Immature natural killer cell (primary cell): Measurements from ENCODE around the gene NETO2. TPM values are rescaled to one million over a fixed set of nuclear protein-coding genes. Genes with fewer than 3 reads are reported as not detected.
"Not testable (repeated sequence)": the region's sequence is repeated elsewhere in the genome, so short reads cannot be mapped to it uniquely, and the experiment has no call there.

Source experiments
- DNase-seq, 3 donors: peaks; one replicate each; pipeline ENCODE4 v3.0.0; 2022; ENCODE audit warnings: mixed read lengths in 1 of 3
- H3K27ac Mint-ChIP-seq, 6 donors: one replicate each; pipeline ENCODE4 v1.8.0; 2020; ENCODE audit warnings: mixed read lengths in 6 of 6, mild to moderate bottlenecking in 5 of 6, inconsistent platforms in 4 of 6, moderate library complexity in 3 of 6
- H3K27me3 Mint-ChIP-seq, 3 donors: one replicate each; pipeline ENCODE4 v1.8.0; 2020 to 2021; ENCODE audit warnings: low read depth in 3 of 3, mild to moderate bottlenecking in 3 of 3, mixed read lengths in 3 of 3, moderate library complexity in 3 of 3, inconsistent platforms in 1 of 3
- H3K36me3 Mint-ChIP-seq, 3 donors: one replicate each; pipeline ENCODE4 v1.8.0; 2020; ENCODE audit warnings: mixed read lengths in 3 of 3, inconsistent platforms in 2 of 3, mild to moderate bottlenecking in 2 of 3
- H3K4me1 Mint-ChIP-seq, 2 donors: one replicate each; pipeline ENCODE4 v1.8.0; 2020; ENCODE audit warnings: inconsistent platforms in 2 of 2, mild to moderate bottlenecking in 2 of 2, mixed read lengths in 2 of 2, moderate library complexity in 1 of 2
- H3K4me3 Mint-ChIP-seq, 5 donors: one replicate each; pipeline ENCODE4 v1.8.0; 2020; ENCODE audit warnings: mild to moderate bottlenecking in 5 of 5, mixed read lengths in 5 of 5, inconsistent platforms in 3 of 5, moderate library complexity in 3 of 5
- H3K9me3 Mint-ChIP-seq, 6 donors: one replicate each; pipeline ENCODE4 v1.8.0; 2020; ENCODE audit warnings: mild to moderate bottlenecking in 6 of 6, mixed read lengths in 6 of 6, inconsistent platforms in 4 of 6, moderate library complexity in 3 of 6
- polyA plus RNA-seq, 3 donors: library from polyadenylated mRNA; unstranded; fragments of 300-500 nt; fragmentation: Illumina TruSeq; gene quantifications; one replicate each; pipeline ENCODE4 v1.2.3, GENCODE V29; 2021

NETO2 gene, protein sequence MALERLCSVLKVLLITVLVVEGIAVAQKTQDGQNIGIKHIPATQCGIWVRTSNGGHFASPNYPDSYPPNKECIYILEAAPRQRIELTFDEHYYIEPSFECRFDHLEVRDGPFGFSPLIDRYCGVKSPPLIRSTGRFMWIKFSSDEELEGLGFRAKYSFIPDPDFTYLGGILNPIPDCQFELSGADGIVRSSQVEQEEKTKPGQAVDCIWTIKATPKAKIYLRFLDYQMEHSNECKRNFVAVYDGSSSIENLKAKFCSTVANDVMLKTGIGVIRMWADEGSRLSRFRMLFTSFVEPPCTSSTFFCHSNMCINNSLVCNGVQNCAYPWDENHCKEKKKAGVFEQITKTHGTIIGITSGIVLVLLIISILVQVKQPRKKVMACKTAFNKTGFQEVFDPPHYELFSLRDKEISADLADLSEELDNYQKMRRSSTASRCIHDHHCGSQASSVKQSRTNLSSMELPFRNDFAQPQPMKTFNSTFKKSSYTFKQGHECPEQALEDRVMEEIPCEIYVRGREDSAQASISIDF
- polyA plus RNA-seq, result under 1 TPM in 2 of 3 donors, not detected in 1; 0.34 to 0.36 TPM

DNA sequence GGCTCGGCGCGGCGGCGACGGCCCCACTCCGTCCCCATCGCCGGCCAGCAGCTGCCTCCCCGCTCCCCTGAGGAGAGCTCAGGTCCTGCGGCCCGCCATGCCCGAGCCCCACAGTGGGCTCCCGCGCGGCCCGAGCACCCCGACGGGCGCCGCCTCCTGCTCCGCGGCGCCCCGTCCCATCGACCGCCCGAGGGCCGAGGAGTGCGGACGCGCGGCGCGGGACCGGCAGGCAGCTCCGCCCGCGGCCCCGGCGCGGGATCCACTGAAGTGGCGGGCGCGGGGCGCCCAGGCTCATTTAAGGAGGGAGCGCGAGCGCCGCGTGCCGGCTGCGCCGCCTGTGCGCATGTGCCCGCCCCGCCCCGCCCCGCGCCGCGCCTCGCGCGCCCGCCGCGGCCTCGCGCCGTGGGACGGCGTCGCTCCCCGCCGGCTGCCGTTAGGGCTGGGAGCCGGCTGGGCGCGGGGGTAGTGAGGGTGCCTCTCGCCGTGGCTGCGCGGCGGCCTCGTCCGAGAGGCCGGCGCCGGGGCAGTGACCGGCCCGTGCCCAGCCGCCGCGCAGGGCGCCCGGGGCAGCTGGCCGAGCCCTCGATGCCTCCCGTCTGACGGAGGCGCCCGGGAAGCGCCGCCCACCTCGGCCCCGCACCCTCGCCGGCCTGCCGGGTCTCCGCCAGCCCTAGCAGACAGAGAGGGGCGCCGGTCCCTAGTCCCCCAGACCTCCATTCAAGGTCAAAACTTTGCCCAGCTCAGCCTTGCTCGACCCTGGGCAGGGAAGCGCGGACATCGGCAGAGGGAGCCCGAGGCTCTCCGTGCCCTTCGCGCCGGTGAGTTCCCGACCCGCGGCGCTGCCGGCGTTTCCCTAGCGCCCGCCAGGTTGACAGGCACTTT lies at the start of gene NETO2:
Gene NETO2, minus strand, starts transcription at position 269 of the 882 bp plus-strand sequence. CDS start 333 bp downstream, outside the sequence.
- Mint-ChIP-seq H3K9me3 (no peaks in the 10 kb centered on the region), H3K4me3 (peak within 1 kb of the TSS; percentile 70 to 87 (median 76)), H3K4me1 (peaks cover 21 to 24% of the 10 kb centered on the region in 2 donors), H3K27me3 (peaks cover 18 to 27% (median 23%) of the 10 kb centered on the region in 3 donors), H3K27ac (peak within 1 kb of the TSS in 1 of 6 donors; percentile 60), H3K36me3 (no peaks in the 10 kb centered on the region)
- DNase-seq, result peak; percentile 39 to 53 (median 46)

DNA sequence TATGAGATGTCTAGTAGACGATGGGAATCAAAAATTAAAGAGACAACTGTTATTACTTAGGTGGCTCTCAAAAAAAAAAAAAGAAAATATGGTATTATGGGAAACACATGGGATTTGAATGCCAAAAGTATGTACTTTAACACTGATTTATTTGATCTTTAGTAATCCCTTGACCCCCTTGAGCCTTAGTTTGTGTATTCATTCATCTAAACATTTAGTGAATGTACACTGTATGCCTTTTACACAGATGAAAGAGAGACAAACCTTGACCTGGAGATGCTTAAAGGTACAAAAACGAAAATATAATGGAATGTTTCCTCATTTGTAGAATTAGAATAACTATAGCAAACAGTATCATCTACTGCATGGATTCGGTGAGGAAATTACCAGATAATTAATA lies 38.6 kb upstream of the NETO2 start:
- Mint-ChIP-seq H3K36me3 (peaks cover 5 to 6% (median 6%) of the 10 kb centered on the region in 3 donors), H3K27ac (no peak overlapping the region), H3K4me3 (no peak overlapping the region), H3K27me3 (no peaks in the 10 kb centered on the region), H3K4me1 (no peaks in the 10 kb centered on the region), H3K9me3 (no peaks in the 10 kb centered on the region)
- DNase-seq, result no peak

DNA sequence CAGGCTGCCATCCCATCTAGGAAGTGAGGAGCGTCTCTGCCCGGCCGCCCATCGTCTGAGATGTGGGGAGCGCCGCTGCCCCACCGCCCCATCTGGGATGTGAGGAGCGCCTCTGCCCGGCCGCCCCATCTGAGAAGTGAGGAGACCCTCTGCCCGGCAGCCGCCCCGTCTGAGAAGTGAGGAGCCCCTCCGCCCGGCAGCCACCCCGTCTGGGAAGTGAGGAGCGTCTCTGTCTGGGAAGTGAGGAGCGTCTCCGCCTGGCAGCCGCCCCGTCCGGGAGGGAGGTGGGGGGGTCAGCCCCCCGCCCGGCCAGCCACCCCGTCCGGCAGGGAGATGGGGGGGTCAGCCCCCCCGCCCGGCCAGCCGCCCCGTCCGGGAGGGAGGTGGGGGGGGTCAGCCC lies 37.3 kb upstream of the NETO2 start:
- H3K36me3 Mint-ChIP-seq, H3K9me3 Mint-ChIP-seq, H3K4me1 Mint-ChIP-seq, H3K4me3 Mint-ChIP-seq, H3K27ac Mint-ChIP-seq, DNase-seq, H3K27me3 Mint-ChIP-seq: not testable (repeated sequence)

DNA sequence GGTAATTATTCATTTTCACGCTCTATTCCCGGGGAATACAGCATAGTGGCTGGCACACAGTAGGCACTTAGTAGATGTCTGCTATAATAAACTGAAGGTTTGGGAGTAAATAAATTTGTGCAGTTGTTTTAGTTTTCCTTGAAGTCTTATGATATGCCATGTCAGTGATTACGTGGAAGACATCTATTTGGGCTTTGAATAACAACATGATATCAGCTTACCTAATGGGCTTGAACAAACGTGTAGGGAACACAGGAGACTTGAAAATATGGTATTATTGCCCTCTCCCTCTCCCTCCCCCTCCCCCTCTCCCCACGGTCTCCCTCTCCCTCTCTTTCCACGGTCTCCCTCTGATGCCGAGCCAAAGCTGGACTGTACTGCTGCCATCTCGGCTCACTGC lies 36.3 kb upstream of the NETO2 start:
- Mint-ChIP-seq H3K9me3 (no peaks in the 10 kb centered on the region), H3K36me3 (peaks cover 5 to 12% (median 6%) of the 10 kb centered on the region in 3 donors), H3K27me3 (no peaks in the 10 kb centered on the region), H3K4me1 (no peaks in the 10 kb centered on the region), H3K27ac (no peak overlapping the region), H3K4me3 (no peak overlapping the region)
- no peak for DNase-seq

DNA sequence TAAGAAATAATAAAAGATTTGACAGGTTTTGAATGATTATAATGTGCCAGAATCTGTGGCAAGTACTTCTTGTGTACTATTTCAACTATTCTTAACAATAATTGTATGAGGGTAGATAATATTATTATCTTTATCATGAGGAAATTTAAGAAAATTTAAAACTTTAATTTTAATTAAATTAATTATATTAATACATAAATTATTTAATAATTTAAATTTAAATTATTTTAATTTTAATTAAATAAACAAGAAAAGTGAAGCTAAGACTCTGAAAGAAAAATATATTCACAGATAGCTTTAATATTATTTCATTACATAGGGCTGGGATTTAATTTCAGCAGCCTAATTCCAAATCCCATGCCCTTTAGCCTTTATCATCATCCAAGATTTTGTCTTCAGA lies 31.4 kb upstream of the NETO2 start:
- no peaks in the 10 kb centered on the region for H3K4me1 Mint-ChIP-seq
- no peaks in the 10 kb centered on the region for H3K9me3 Mint-ChIP-seq
- no peak overlapping the region for H3K27ac Mint-ChIP-seq
- peaks cover 5 to 19% (median 9%) of the 10 kb centered on the region in 3 donors for H3K36me3 Mint-ChIP-seq
- H3K27me3 Mint-ChIP-seq, result peaks cover 0 to 2% (median 0%) of the 10 kb centered on the region in 3 donors
- no peak overlapping the region for H3K4me3 Mint-ChIP-seq
- no peak for DNase-seq

DNA sequence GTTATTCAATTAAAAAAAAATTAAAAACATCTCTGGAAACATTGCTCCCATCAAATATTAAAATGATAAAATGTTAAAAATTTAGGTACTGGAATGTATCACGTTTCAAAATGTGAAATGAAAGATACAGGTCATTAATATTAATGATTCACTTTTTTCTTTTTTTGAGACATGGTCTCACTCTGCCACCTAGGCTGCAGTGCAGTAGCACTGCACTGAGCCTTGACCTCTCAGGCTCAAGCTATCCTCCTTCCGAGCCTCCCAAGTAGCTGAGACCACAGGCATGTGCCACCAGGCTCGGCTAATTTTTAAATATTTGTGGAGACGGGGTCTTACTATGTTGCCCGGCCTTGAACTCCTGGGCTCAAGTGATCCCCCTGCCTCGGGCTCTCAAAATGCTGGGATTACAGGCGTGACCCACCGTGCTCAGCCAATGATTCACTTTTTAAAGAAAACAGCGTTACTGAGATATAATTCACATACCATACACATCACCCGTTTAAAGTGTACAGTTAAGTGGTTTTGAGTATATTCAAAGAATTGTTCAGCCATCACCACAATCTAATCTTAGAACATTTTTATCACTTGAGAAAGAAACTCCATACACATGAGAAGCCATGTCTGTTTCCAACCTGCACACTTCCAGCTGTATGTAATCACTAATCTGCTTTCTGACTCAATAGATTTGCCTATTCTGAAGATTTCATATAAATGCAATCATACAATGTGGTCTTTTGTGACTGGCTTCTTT lies 19.1 kb upstream of the NETO2 start:
- Mint-ChIP-seq H3K9me3 (no peaks in the 10 kb centered on the region), H3K4me3 (no peak overlapping the region), H3K27ac (no peak overlapping the region), H3K4me1 (no peaks in the 10 kb centered on the region), H3K27me3 (no peaks in the 10 kb centered on the region), H3K36me3 (peaks cover 4 to 12% (median 10%) of the 10 kb centered on the region in 3 donors)
- no peak for DNase-seq

DNA sequence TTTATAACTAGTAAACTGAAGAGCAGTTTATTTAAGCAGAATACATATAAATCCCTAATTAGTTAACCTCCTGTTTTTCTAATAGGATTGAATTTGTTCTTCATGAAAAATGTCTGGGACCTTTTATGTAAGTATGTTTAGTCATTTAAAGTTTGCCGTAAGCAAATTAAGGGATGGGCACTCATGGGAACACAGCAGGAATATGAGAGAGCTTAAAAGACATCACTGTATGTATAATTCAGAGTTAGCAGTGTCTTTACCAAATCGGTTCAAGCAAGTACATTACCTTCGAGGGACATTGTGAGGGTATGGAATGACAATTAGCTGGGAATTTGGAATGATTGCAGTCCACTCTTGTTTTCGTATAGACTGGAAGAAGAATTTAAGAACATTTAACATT lies 17.7 kb upstream of the NETO2 start:
- H3K27me3 Mint-ChIP-seq, result peaks cover 0 to 1% (median 0%) of the 10 kb centered on the region in 3 donors
- H3K9me3 Mint-ChIP-seq, result no peaks in the 10 kb centered on the region
- no peak for DNase-seq
- no peak overlapping the region for H3K4me3 Mint-ChIP-seq
- no peaks in the 10 kb centered on the region for H3K4me1 Mint-ChIP-seq
- H3K36me3 Mint-ChIP-seq, result peaks cover 10 to 19% (median 17%) of the 10 kb centered on the region in 3 donors
- H3K27ac Mint-ChIP-seq, result peak overlapping the region in 1 of 6 donors; percentile 15

DNA sequence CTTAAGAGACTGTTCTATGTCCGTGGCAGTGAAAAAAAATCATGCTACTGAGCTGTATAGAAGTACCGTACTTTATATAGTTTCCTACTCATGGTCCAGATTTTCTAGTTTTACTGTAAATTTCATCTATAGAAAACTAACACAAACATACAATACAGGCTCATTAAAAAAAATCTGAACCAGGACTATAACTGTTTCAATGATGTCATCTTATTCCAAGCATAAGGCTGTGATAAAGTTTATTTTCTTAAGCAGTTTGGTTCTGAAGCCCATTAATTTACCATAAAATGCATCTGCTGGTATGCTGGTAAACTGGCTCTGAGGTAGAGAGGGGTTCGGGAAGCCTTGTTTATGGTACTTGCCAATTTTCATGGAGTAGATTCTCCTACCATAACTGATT lies 16.7 kb upstream of the NETO2 start:
- no peaks in the 10 kb centered on the region for H3K4me1 Mint-ChIP-seq
- peaks cover 0 to 1% (median 0%) of the 10 kb centered on the region in 3 donors for H3K27me3 Mint-ChIP-seq
- peaks cover 11 to 21% (median 19%) of the 10 kb centered on the region in 3 donors for H3K36me3 Mint-ChIP-seq
- peak overlapping the region in 1 of 6 donors; percentile 19 for H3K27ac Mint-ChIP-seq
- DNase-seq, result no peak
- no peaks in the 10 kb centered on the region for H3K9me3 Mint-ChIP-seq
- H3K4me3 Mint-ChIP-seq, result no peak overlapping the region

DNA sequence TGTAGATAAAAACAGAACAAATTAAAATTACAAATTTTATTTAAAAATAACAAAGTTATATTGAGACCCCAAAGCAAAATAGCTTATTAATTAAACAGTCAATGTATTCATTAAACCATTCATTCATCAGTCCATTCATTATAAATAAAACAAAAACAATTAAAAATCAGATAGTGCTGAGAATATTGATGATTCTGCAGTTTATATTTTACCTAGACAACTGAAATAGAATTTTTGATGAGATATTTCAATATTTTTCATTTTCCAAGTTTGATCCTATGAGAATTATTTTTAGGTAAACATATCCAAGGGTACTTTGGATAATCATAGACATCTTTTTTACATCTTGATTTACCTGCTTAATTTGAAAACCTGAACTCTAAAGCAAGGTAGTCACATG lies 15.2 kb upstream of the NETO2 start:
- Mint-ChIP-seq H3K4me3 (no peak overlapping the region), H3K4me1 (no peaks in the 10 kb centered on the region), H3K27ac (no peak overlapping the region), H3K27me3 (peaks cover 0 to 1% (median 0%) of the 10 kb centered on the region in 3 donors), H3K36me3 (peaks cover 11 to 26% (median 19%) of the 10 kb centered on the region in 3 donors), H3K9me3 (no peaks in the 10 kb centered on the region)
- no peak for DNase-seq

DNA sequence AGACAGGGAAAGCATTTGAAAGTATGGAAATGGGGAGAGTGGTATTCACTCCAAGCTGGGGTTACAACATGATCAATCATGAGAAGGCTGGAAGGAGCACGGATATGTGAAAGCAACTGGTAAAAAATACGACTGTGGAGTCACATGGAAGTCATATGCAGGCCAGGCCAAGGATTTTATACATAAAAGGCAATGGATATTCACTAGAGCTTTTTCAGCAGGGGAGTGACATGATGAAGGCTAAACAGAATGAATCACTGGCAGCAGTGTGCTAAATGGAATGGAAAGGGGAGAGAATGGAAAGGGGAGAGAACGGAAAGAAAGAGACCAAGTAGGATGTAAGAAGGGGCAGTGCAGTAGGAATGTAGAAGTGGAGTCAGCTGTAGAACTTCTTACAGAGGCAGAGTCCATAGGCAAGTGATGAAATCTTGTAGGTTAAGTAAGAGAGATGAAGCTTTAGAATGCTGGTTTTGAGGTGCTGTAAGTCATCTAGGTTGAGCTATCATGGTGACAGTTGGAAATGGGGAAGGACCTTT lies 13.0 kb upstream of the NETO2 start:
- Mint-ChIP-seq H3K9me3 (no peaks in the 10 kb centered on the region), H3K27me3 (peaks cover 0 to 4% (median 1%) of the 10 kb centered on the region in 3 donors), H3K4me1 (no peaks in the 10 kb centered on the region), H3K36me3 (peaks cover 27 to 47% (median 38%) of the 10 kb centered on the region in 3 donors), H3K4me3 (no peak overlapping the region), H3K27ac (no peak overlapping the region)
- no peak for DNase-seq

DNA sequence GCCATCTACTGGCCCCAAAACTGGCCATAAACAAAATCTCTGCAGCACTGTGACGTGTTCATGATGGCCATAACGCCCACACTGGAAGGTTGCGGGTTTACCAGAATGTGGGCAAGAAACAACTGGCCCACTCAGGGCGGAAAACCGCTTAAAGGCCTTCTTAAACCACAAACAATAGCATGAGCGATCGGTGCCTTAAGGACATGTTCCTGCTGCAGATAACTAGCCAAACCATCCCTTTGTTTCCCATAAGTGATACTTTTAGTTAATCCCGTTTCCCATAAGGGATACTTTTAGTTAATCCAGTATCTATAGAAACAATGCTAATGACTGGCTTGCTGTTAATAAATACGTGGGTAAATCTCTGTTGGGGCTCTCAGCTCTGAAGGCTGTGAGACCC lies 8.8 kb upstream of the NETO2 start:
- H3K9me3 Mint-ChIP-seq, H3K27ac Mint-ChIP-seq, H3K4me1 Mint-ChIP-seq, H3K4me3 Mint-ChIP-seq, DNase-seq, H3K27me3 Mint-ChIP-seq: not testable (repeated sequence)
- peaks cover 32 to 50% (median 43%) of the 10 kb centered on the region in 3 donors for H3K36me3 Mint-ChIP-seq

DNA sequence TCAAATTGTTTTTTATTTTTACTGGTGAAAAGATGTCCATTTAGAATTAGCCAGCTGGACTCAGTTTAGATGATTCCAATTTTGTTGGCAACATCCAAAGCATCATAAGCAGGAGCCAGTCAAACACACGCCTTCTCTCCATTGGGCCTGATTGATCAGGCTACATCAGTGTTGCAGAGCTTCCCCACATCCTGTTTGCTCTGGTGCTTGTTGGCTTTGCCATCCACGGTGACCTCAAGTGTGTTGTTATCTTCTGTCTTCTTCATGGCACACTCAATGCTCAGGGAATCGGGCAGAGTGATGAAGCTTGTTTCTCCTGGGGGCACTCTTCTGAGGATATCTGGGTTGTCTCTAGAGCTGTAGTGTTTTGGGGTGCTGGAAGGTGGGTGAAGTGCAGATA lies 6.3 kb upstream of the NETO2 start:
- no peak overlapping the region for H3K27ac Mint-ChIP-seq
- H3K4me1 Mint-ChIP-seq, result no peaks in the 10 kb centered on the region
- peaks cover under 1 to 16% (median 2%) of the 10 kb centered on the region in 3 donors for H3K27me3 Mint-ChIP-seq
- H3K36me3 Mint-ChIP-seq, result peaks cover 25 to 38% (median 34%) of the 10 kb centered on the region in 3 donors
- no peak overlapping the region for H3K4me3 Mint-ChIP-seq
- H3K9me3 Mint-ChIP-seq, result no peaks in the 10 kb centered on the region
- DNase-seq, result no peak

DNA sequence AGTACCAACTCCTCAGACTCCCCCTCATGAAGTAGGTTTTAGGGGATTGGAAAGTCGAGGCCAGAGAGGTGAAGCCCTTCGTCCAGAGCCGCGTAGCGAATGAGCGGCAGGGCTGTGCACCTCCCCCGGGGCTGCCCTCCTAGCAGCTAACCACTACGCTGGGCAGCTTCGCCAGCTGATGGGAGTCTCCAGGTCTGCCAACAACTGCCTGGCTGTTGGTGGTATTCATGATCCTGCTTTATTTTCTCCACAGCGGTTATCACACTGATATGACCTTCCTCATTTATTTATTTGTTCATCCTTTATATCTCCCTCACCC lies 773 bp upstream of the NETO2 start:
- Mint-ChIP-seq H3K9me3 (no peaks in the 10 kb centered on the region), H3K27ac (peak overlapping the region in 1 of 6 donors; percentile 60), H3K4me3 (peak overlapping the region; percentile 70 to 79 (median 76)), H3K36me3 (no peaks in the 10 kb centered on the region), H3K4me1 (peaks cover 21 to 24% of the 10 kb centered on the region in 2 donors), H3K27me3 (peaks cover 18 to 27% (median 23%) of the 10 kb centered on the region in 3 donors)
- no peak for DNase-seq
